Activated CD4-positive, alpha-beta memory T cell treated with anti-CD3 and anti-CD28 coated beads for 36 hours (primary cell): Measurements from ENCODE around the gene MYL6. TPM values are rescaled to one million over a fixed set of nuclear protein-coding genes. Genes with fewer than 3 reads are reported as not detected.

ENCODE experiments used
- CTCF ChIA-PET: fragments of 350-600 bp; sonication (Branson Sonifier 250); formaldehyde crosslinking; loops from one replicate; lab custom pipeline; 2021; ENCODE audit warnings: antibody characterized with exemption, inconsistent platforms; lab: Charles Lee
- POLR2A ChIA-PET: fragments of 350-600 bp; sonication (Branson Sonifier 250); formaldehyde crosslinking; loops from one replicate; lab custom pipeline; 2021; ENCODE audit warnings: antibody characterized with exemption; lab: Charles Lee
- DNase-seq: peaks from one replicate; pipeline ENCODE4 v3.0.0-alpha.2; 2020
- H3K27ac Mint-ChIP-seq: one replicate; pipeline ENCODE4 v1.8.0; 2021; ENCODE audit warnings: mixed read lengths
- H3K27me3 Mint-ChIP-seq: one replicate; pipeline ENCODE4 v1.8.0; 2021; ENCODE audit warnings: mixed read lengths
- H3K36me3 Mint-ChIP-seq: one replicate; pipeline ENCODE4 v1.8.0; 2021; ENCODE audit warnings: mixed read lengths
- H3K4me1 Mint-ChIP-seq: one replicate; pipeline ENCODE4 v1.8.0; 2021; ENCODE audit warnings: low read depth, mixed read lengths
- H3K4me3 Mint-ChIP-seq: one replicate; pipeline ENCODE4 v1.8.0; 2021; ENCODE audit warnings: mild to moderate bottlenecking, mixed read lengths
- H3K9me3 Mint-ChIP-seq: one replicate; pipeline ENCODE4 v1.8.0; 2021; ENCODE audit warnings: mixed read lengths
- intact Hi-C: fragments of 100-400 bp; cut with micrococcal nuclease; formaldehyde crosslinking; loops from one replicate; pipeline ENCODE4 v1.15.1; 2023
- total RNA-seq, 2 experiments: library from RNA; stranded (reverse); gene quantifications; one replicate each; pipeline ENCODE4 v1.2.3, GENCODE V29; 2021

The MYL6 gene
- total RNA-seq, 2 experiments from 2014 or later, result 1,196 to 1,215 TPM

GRCh38 chr12:56129206-56129941 lies 28.8 kb upstream of the MYL6 start:
- intact Hi-C loops, result loop anchor here (1.0 kb wide), 1 partner anchor 9 kb away; no protein-coding TSS in a partner anchor
- Mint-ChIP-seq H3K36me3 (peaks cover 51% of the 10 kb centered on the region), H3K27ac (peak overlapping the region; percentile 93), H3K4me3 (peak overlapping the region; percentile 97), H3K4me1 (peaks cover 65% of the 10 kb centered on the region), H3K9me3 (no peaks in the 10 kb centered on the region), H3K27me3 (no peaks in the 10 kb centered on the region)
- ChIA-PET CTCF (interaction anchor here (1.0 to 7.8 kb wide), 4 partner anchors 12 to 60 kb away, joined by 3 to 118 read pairs (median 58); partner anchors contain the start of genes MYL6B, RPL41, SMARCC2 and ZC3H10), POLR2A (interaction anchor here (0.7 to 3.8 kb wide), 12 partner anchors 12 to 92 kb away, joined by 3 to 45 read pairs (median 10); partner anchors contain the start of genes MYL6, MYL6B, RNF41 and RPL41)
- peak; percentile 80 for DNase-seq

DNA sequence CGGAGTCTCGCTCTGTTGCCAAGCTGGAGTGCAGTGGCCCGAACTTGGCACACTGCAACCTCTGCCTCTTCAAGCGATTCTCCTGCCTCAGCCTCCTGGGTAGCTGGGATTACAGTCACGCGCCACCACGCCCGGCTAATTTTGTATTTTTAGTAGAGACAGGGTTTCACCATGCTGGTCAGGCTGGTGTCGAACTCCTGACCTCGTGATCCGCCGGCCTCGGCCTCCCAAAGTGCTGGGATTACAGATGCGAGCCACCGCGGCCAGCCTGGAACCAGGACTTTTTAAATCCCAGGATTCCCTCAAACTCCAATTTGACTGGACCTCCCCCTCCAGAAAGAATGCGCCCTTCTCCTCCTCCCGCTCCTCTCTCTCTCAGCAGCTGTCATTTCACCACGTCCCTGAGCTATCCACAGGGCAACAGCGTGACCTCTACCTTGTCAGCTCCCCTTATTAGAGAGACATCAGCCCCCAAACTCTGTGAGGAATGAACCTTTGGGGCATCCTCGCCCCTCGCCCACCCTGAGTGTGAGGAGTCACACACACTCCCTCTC lies 28.1 kb upstream of the MYL6 start:
- intact Hi-C loops, result loop anchor here (1.0 kb wide), 1 partner anchor 8 kb away; no protein-coding TSS in a partner anchor
- Mint-ChIP-seq H3K9me3 (no peaks in the 10 kb centered on the region), H3K4me1 (peaks cover 63% of the 10 kb centered on the region), H3K27me3 (no peaks in the 10 kb centered on the region), H3K27ac (peak overlapping the region; percentile 93), H3K4me3 (peak overlapping the region; percentile 97), H3K36me3 (peaks cover 51% of the 10 kb centered on the region)
- DNase-seq, result no peak
- ChIA-PET POLR2A (interaction anchor here (0.7 to 2.6 kb wide), 6 partner anchors 12 to 64 kb away, joined by 3 to 17 read pairs (median 3); partner anchors contain the start of genes MYL6, MYL6B and SMARCC2), CTCF (interaction anchor here (1.0 to 7.8 kb wide), 3 partner anchors 13 to 59 kb away, joined by 3 to 118 read pairs (median 62); partner anchors contain the start of genes MYL6B, RPL41, SMARCC2 and ZC3H10)

- intact Hi-C loops, result no loop called here
- CTCF ChIA-PET, result interaction anchor here (1.0 to 7.8 kb wide), 3 partner anchors 21 to 58 kb away, joined by 3 to 118 read pairs (median 3); partner anchors contain the start of genes MYL6B, PA2G4 and SMARCC2
- H3K27me3 Mint-ChIP-seq, result no peaks in the 10 kb centered on the region
- H3K4me3 Mint-ChIP-seq, result no peak overlapping the region
- no peaks in the 10 kb centered on the region for H3K9me3 Mint-ChIP-seq
- H3K27ac Mint-ChIP-seq, result peak overlapping the region; percentile 11
- POLR2A ChIA-PET, result no interaction called here
- DNase-seq, result no peak
- peaks cover 53% of the 10 kb centered on the region for H3K36me3 Mint-ChIP-seq
- peaks cover 61% of the 10 kb centered on the region for H3K4me1 Mint-ChIP-seq
These were observed 27.3 kb upstream of the MYL6 start for GRCh38 chr12:56130876-56131275.

- ChIA-PET POLR2A (no interaction called here), CTCF (no interaction called here)
- H3K27me3 Mint-ChIP-seq, result no peaks in the 10 kb centered on the region
- DNase-seq, result no peak
- intact Hi-C loops, result no loop called here
- peaks cover 75% of the 10 kb centered on the region for H3K36me3 Mint-ChIP-seq
- H3K9me3 Mint-ChIP-seq, result no peaks in the 10 kb centered on the region
- peaks cover 67% of the 10 kb centered on the region for H3K4me1 Mint-ChIP-seq
- H3K27ac Mint-ChIP-seq, result no peak overlapping the region
- H3K4me3 Mint-ChIP-seq, result no peak overlapping the region
These were observed 23.3 kb upstream of the MYL6 start for GRCh38 chr12:56134897-56135296.

GRCh38 chr12:56137853-56138571 lies 20.1 kb upstream of the MYL6 start:
- POLR2A ChIA-PET, result interaction anchor here (1.1 kb wide), 1 partner anchor 31 kb away, joined by 3 read pairs; no protein-coding TSS in a partner anchor
- H3K4me3 Mint-ChIP-seq, result no peak overlapping the region
- CTCF ChIA-PET, result interaction anchor here (0.8 to 1.8 kb wide), 6 partner anchors 10 to 84 kb away, joined by 3 to 6 read pairs (median 4); partner anchors contain the start of genes ESYT1, RNF41, SMARCC2 and ZC3H10
- intact Hi-C loops, result loop anchor here (1.0 kb wide), 1 partner anchor 9 kb away; no protein-coding TSS in a partner anchor
- H3K4me1 Mint-ChIP-seq, result peaks cover 61% of the 10 kb centered on the region
- DNase-seq, result no peak
- H3K36me3 Mint-ChIP-seq, result peaks cover 69% of the 10 kb centered on the region
- peak overlapping the region; percentile 50 for H3K27ac Mint-ChIP-seq
- H3K27me3 Mint-ChIP-seq, result no peaks in the 10 kb centered on the region
- no peaks in the 10 kb centered on the region for H3K9me3 Mint-ChIP-seq

DNA sequence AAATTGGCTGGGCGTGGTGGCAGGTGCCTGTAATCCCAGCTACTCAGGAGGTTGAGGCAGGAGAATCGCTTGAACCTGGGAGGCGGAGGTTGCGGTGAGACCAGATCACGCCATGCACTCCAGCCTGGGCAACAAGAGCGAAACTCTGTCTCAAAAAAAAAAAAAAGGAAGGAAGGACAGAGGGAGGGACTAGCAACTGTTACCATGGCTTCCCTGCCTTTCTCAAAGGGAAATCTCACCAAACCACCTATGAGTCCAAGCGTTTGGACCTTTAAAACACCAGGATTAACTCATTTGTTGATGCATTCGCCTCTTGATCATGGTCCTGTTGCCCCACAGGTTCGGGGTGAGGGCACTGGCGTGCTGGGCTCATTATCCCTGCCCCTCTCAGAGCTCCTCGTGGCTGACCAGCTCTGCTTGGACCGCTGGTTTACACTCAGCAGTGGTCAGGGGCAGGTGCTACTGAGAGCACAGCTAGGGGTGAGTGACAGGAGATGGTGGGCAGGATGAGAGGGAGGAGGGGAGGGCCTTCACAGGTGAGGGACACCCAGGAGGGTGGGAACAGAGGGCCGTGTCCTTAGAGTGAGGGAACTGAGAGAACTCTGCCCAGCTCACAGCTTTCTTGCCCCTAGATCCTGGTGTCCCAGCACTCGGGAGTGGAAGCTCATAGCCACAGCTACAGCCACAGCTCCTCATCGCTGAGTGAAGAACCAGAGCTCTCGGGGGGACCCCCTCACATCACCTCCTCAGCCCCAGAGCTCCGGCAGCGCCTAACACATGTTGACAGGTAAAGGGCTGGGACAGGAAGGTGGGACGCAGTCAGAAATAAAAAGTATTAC lies 16.0 kb upstream of the MYL6 start:
- peaks cover 66% of the 10 kb centered on the region for H3K36me3 Mint-ChIP-seq
- peak overlapping the region; percentile 81 for H3K27ac Mint-ChIP-seq
- ChIA-PET CTCF (interaction anchor here (1.0 to 2.3 kb wide), 2 partner anchors 10 to 15 kb away, joined by 3 to 10 read pairs; partner anchors contain the start of gene MYL6B), POLR2A (interaction anchor here (0.6 to 2.1 kb wide), 8 partner anchors 10 to 40 kb away, joined by 3 to 9 read pairs (median 4); partner anchors contain the start of genes ESYT1 and MYL6B)
- no peaks in the 10 kb centered on the region for H3K9me3 Mint-ChIP-seq
- H3K27me3 Mint-ChIP-seq, result no peaks in the 10 kb centered on the region
- no peak for DNase-seq
- H3K4me1 Mint-ChIP-seq, result peaks cover 46% of the 10 kb centered on the region
- H3K4me3 Mint-ChIP-seq, result no peak overlapping the region
- intact Hi-C loops, result no loop called here

DNA sequence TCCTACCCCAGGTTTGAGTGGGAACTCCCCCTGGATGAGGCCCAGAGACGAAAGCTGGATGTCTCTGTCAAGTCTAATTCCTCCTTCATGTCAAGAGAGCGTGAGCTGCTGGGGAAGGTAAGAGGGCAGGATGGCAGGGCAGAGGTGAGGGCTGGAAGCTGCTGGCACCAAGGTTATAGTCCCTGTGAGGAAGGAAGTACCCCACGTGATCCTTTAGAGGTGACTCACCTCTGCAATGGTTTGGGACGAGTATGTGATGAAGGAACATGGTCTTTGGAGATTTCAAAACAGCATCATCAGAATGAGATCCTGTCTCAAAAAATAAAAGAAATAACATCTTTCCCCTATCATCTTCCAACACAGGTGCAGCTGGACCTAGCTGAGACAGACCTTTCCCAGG lies 14.9 kb upstream of the MYL6 start:
- intact Hi-C loops, result no loop called here
- no peak overlapping the region for H3K4me3 Mint-ChIP-seq
- peaks cover 57% of the 10 kb centered on the region for H3K36me3 Mint-ChIP-seq

GRCh38 chr12:56143870-56144269 lies 14.3 kb upstream of the MYL6 start:
- DNase-seq, result no peak
- peaks cover 30% of the 10 kb centered on the region for H3K4me1 Mint-ChIP-seq
- ChIA-PET CTCF (interaction anchor here (1.6 kb wide), 1 partner anchor 46 kb away, joined by 6 read pairs; the partner anchor contains the start of gene SMARCC2), POLR2A (interaction anchor here (1.0 to 2.1 kb wide), 3 partner anchors 8 to 17 kb away, joined by 3 to 9 read pairs (median 4); partner anchors contain the start of genes MYL6 and MYL6B)
- intact Hi-C loops, result no loop called here
- H3K9me3 Mint-ChIP-seq, result no peaks in the 10 kb centered on the region
- H3K27ac Mint-ChIP-seq, result peak overlapping the region; percentile 81
- no peaks in the 10 kb centered on the region for H3K27me3 Mint-ChIP-seq
- peaks cover 50% of the 10 kb centered on the region for H3K36me3 Mint-ChIP-seq
- H3K4me3 Mint-ChIP-seq, result no peak overlapping the region

More for the DNA sequence above, 14.9 kb upstream of the MYL6 start:
- no peak for DNase-seq
- no peaks in the 10 kb centered on the region for H3K27me3 Mint-ChIP-seq
- CTCF ChIA-PET, result interaction anchor here (0.9 to 2.3 kb wide), 4 partner anchors 9 to 63 kb away, joined by 3 to 10 read pairs (median 4); partner anchors contain the start of genes MYL6B and SMARCC2
- H3K27ac Mint-ChIP-seq, result peak overlapping the region; percentile 81
- H3K4me1 Mint-ChIP-seq, result peaks cover 36% of the 10 kb centered on the region
- no peaks in the 10 kb centered on the region for H3K9me3 Mint-ChIP-seq
- POLR2A ChIA-PET, result interaction anchor here (0.6 to 2.1 kb wide), 5 partner anchors 8 to 18 kb away, joined by 3 to 9 read pairs (median 3); partner anchors contain the start of genes ESYT1, MYL6 and MYL6B

- H3K4me3 Mint-ChIP-seq, result no peak overlapping the region
- peaks cover 28% of the 10 kb centered on the region for H3K4me1 Mint-ChIP-seq
- H3K9me3 Mint-ChIP-seq, result no peaks in the 10 kb centered on the region
- intact Hi-C loops, result no loop called here
- peaks cover 43% of the 10 kb centered on the region for H3K36me3 Mint-ChIP-seq
- no peaks in the 10 kb centered on the region for H3K27me3 Mint-ChIP-seq
- no peak for DNase-seq
- CTCF ChIA-PET, result no interaction called here
- POLR2A ChIA-PET, result interaction anchor here (1.3 kb wide), 1 partner anchor 15 kb away, joined by 3 read pairs; no protein-coding TSS in a partner anchor
- peak overlapping the region; percentile 54 for H3K27ac Mint-ChIP-seq
These were observed 12.9 kb upstream of the MYL6 start for GRCh38 chr12:56145217-56145616.
